HepG2 (cell line): ENCODE data around the gene CBFA2T2.

Source experiments
- EP300 ChIP-seq, 3 experiments: sonication (generic) in 1 of 3; formaldehyde crosslinking in 1 of 3; IDR thresholded peaks; 2 replicates each; pipeline versions ENCODE4 v1.5.1 to v1.6.1; 2011 to 2020; ENCODE audit warnings: low read depth in 2 of 3, low read length in 2 of 3, borderline replicate concordance in 1 of 3, improper control_type of control experiment in 1 of 3, mild to moderate bottlenecking in 1 of 3, missing genetic modification reagents in 1 of 3, moderate library complexity in 1 of 3
- HOXA3 ChIP-seq: sonication (generic); formaldehyde crosslinking; IDR thresholded peaks from 2 replicates; pipeline ENCODE4 v1.5.0; 2020; ENCODE audit warnings: missing genetic modification reagents
- NR2F2 ChIP-seq: IDR thresholded peaks from 2 replicates; pipeline ENCODE4 v1.6.1; 2012; ENCODE audit warnings: low read depth, inconsistent platforms, borderline replicate concordance
- PHF8 ChIP-seq: sonication (generic); formaldehyde crosslinking; IDR thresholded peaks from 2 replicates; pipeline ENCODE4 v1.5.0; 2020; ENCODE audit warnings: missing genetic modification reagents
- ZNF12 ChIP-seq: sonication (generic); formaldehyde crosslinking; IDR thresholded peaks from 2 replicates; pipeline ENCODE4 v1.5.0; 2020; ENCODE audit warnings: missing genetic modification reagents
- ZNF557 ChIP-seq: sonication (generic); formaldehyde crosslinking; IDR thresholded peaks from 2 replicates; pipeline ENCODE4 v1.4.0; 2020; ENCODE audit warnings: missing genetic modification reagents
- TF ChIP-seq, protein P1 (sequence below): sonication (generic); formaldehyde crosslinking; IDR thresholded peaks from 2 replicates; pipeline ENCODE4 v1.8.1; 2023; ENCODE audit warnings: mild to moderate bottlenecking, missing genetic modification reagents, borderline replicate concordance
- TF ChIP-seq, protein P2 (sequence below): sonication (generic); formaldehyde crosslinking; IDR thresholded peaks from 2 replicates; pipeline ENCODE4 v1.5.0; 2020; ENCODE audit warnings: mild to moderate bottlenecking, missing genetic modification reagents, moderate library complexity

DNA sequence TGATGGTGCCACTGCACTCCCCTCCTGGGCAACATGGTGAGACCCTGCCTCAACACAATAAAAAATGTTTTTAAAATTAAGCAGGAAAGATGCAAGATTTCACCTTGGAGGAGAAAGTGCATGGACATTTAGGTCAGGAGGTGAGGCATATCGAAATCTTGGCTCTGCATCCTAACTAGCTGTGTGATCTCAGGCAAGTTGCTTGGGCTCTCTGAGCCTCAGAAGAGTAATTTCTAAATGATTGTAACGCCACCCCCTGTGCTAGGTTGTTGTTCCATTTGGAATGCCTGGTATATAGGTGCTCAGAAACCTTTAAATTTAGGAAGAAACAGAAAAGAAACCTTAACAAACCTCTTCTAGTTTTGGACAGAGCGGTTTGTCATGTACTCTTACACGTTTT lies 136.3 kb downstream of the CBFA2T2 start:
- no peak for TF ChIP-seq HOXA3
- TF ChIP-seq, protein P1, sequence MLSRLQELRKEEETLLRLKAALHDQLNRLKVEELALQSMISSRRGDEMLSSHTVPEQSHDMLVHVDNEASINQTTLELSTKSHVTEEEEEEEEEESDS (CRISPR knock-in tag), result no peak
- TF ChIP-seq, protein P2, sequence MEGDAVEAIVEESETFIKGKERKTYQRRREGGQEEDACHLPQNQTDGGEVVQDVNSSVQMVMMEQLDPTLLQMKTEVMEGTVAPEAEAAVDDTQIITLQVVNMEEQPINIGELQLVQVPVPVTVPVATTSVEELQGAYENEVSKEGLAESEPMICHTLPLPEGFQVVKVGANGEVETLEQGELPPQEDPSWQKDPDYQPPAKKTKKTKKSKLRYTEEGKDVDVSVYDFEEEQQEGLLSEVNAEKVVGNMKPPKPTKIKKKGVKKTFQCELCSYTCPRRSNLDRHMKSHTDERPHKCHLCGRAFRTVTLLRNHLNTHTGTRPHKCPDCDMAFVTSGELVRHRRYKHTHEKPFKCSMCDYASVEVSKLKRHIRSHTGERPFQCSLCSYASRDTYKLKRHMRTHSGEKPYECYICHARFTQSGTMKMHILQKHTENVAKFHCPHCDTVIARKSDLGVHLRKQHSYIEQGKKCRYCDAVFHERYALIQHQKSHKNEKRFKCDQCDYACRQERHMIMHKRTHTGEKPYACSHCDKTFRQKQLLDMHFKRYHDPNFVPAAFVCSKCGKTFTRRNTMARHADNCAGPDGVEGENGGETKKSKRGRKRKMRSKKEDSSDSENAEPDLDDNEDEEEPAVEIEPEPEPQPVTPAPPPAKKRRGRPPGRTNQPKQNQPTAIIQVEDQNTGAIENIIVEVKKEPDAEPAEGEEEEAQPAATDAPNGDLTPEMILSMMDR (CRISPR knock-in tag), result no peak
- TF ChIP-seq NR2F2, result no peak
- TF ChIP-seq PHF8, result no peak
- TF ChIP-seq ZNF12 (CRISPR knock-in tag), result no peak
- no peak for TF ChIP-seq EP300 (IDR thresholded peaks at IDR 0.05; ENCODE audit: low read depth in 2 of 2, low read length in 2 of 2)
- no peak for TF ChIP-seq EP300 (CRISPR knock-in tag; IDR thresholded peaks at IDR 0.05; ENCODE audit: borderline replicate concordance)
- no peak for TF ChIP-seq ZNF557 (CRISPR knock-in tag)
